Dendritic cell treated with granulocyte-macrophage colony-stimulating factor and Interleukin-4, amounts not matched to agents 40 ng/mL and 50 ng/mL, for 4 days (primary cell): Measurements from ENCODE around the gene ASB4.

Source experiments
- H3K27ac Mint-ChIP-seq: one replicate; pipeline ENCODE4 v1.8.0; 2022; ENCODE audit warnings: mild to moderate bottlenecking, mixed read lengths
- H3K27me3 Mint-ChIP-seq: one replicate; pipeline ENCODE4 v1.8.0; 2022; ENCODE audit warnings: mild to moderate bottlenecking, mixed read lengths
- H3K36me3 Mint-ChIP-seq: one replicate; pipeline ENCODE4 v1.8.0; 2022; ENCODE audit warnings: low read depth, mixed read lengths
- H3K4me1 Mint-ChIP-seq: one replicate; pipeline ENCODE4 v1.8.0; 2022; ENCODE audit warnings: low read depth, mixed read lengths
- H3K4me3 Mint-ChIP-seq: one replicate; pipeline ENCODE4 v1.8.0; 2022; ENCODE audit warnings: mild to moderate bottlenecking, moderate library complexity, mixed read lengths
- H3K9me3 Mint-ChIP-seq: one replicate; pipeline ENCODE4 v1.8.0; 2022; ENCODE audit warnings: mixed read lengths
- intact Hi-C: fragments of 100-400 bp; cut with micrococcal nuclease; formaldehyde crosslinking; loops from one replicate; pipeline ENCODE4 v1.15.0; 2022

ASB4 gene

GRCh38 chr7:95471071-95471470 lies 14.7 kb upstream of the ASB4 start:
- Mint-ChIP-seq H3K36me3 (no peaks in the 10 kb centered on the region), H3K27ac (peak overlapping the region; percentile 69), H3K4me3 (no peak overlapping the region), H3K9me3 (peaks cover 6% of the 10 kb centered on the region), H3K27me3 (peaks cover 3% of the 10 kb centered on the region), H3K4me1 (peaks cover 10% of the 10 kb centered on the region)
- intact Hi-C loops = loop anchor here (5.0 to 10.0 kb wide), 2 partner anchors 34 to 226 kb away; partner anchors contain the start of gene PON2

- intact Hi-C loops = loop anchor here (5.0 to 10.0 kb wide), 2 partner anchors 35 to 228 kb away; partner anchors contain the start of gene PON2
- Mint-ChIP-seq H3K36me3 (no peaks in the 10 kb centered on the region), H3K4me3 (no peak overlapping the region), H3K4me1 (peaks cover 10% of the 10 kb centered on the region), H3K27ac (no peak overlapping the region), H3K9me3 (no peaks in the 10 kb centered on the region), H3K27me3 (peaks cover 3% of the 10 kb centered on the region)
These were observed 13.1 kb upstream of the ASB4 start for GRCh38 chr7:95472581-95473161.

GRCh38 chr7:95473276-95473985 lies 12.3 kb upstream of the ASB4 start:
- Mint-ChIP-seq H3K27me3 (peaks cover 7% of the 10 kb centered on the region), H3K9me3 (no peaks in the 10 kb centered on the region), H3K27ac (no peak overlapping the region), H3K4me1 (peaks cover 10% of the 10 kb centered on the region), H3K36me3 (no peaks in the 10 kb centered on the region), H3K4me3 (no peak overlapping the region)
- intact Hi-C loops = loop anchor here (5.0 to 10.0 kb wide), 2 partner anchors 36 to 229 kb away; partner anchors contain the start of gene PON2

- peaks cover under 1% of the 10 kb centered on the region for H3K4me1 Mint-ChIP-seq
- intact Hi-C loops = loop anchor here (10.0 kb wide), 1 partner anchor 231 kb away; no protein-coding TSS in a partner anchor
- H3K36me3 Mint-ChIP-seq = no peaks in the 10 kb centered on the region
- H3K27me3 Mint-ChIP-seq = peaks cover 7% of the 10 kb centered on the region
- H3K27ac Mint-ChIP-seq = no peak overlapping the region
- no peaks in the 10 kb centered on the region for H3K9me3 Mint-ChIP-seq
- no peak overlapping the region for H3K4me3 Mint-ChIP-seq
These were observed 9.5 kb upstream of the ASB4 start for GRCh38 chr7:95476072-95476847.

GRCh38 chr7:95476904-95477594 lies 8.7 kb upstream of the ASB4 start:
- H3K4me3 Mint-ChIP-seq = no peak overlapping the region
- peaks cover 7% of the 10 kb centered on the region for H3K27me3 Mint-ChIP-seq
- intact Hi-C loops = loop anchor here (1.0 to 10.0 kb wide), 2 partner anchors 232 to 1028 kb away; no protein-coding TSS in a partner anchor
- H3K9me3 Mint-ChIP-seq = no peaks in the 10 kb centered on the region
- no peaks in the 10 kb centered on the region for H3K36me3 Mint-ChIP-seq
- H3K27ac Mint-ChIP-seq = no peak overlapping the region
- H3K4me1 Mint-ChIP-seq = no peaks in the 10 kb centered on the region

GRCh38 chr7:95478272-95479037 lies 7.3 kb upstream of the ASB4 start:
- H3K9me3 Mint-ChIP-seq = no peaks in the 10 kb centered on the region
- intact Hi-C loops = loop anchor here (10.0 kb wide), 1 partner anchor 234 kb away; no protein-coding TSS in a partner anchor
- no peaks in the 10 kb centered on the region for H3K4me1 Mint-ChIP-seq
- no peak overlapping the region for H3K4me3 Mint-ChIP-seq
- peaks cover 5% of the 10 kb centered on the region for H3K27me3 Mint-ChIP-seq
- no peaks in the 10 kb centered on the region for H3K36me3 Mint-ChIP-seq
- H3K27ac Mint-ChIP-seq = no peak overlapping the region

GRCh38 chr7:95479992-95480624 lies 5.6 kb upstream of the ASB4 start:
- no peaks in the 10 kb centered on the region for H3K36me3 Mint-ChIP-seq
- no peaks in the 10 kb centered on the region for H3K9me3 Mint-ChIP-seq
- H3K27ac Mint-ChIP-seq = no peak overlapping the region
- intact Hi-C loops = loop anchor here (10.0 kb wide), 1 partner anchor 235 kb away; no protein-coding TSS in a partner anchor
- H3K4me1 Mint-ChIP-seq = no peaks in the 10 kb centered on the region
- peaks cover 5% of the 10 kb centered on the region for H3K27me3 Mint-ChIP-seq
- no peak overlapping the region for H3K4me3 Mint-ChIP-seq

- Mint-ChIP-seq H3K4me3 (no peak overlapping the region), H3K4me1 (no peaks in the 10 kb centered on the region), H3K36me3 (no peaks in the 10 kb centered on the region), H3K9me3 (no peaks in the 10 kb centered on the region), H3K27ac (no peak overlapping the region), H3K27me3 (peaks cover 6% of the 10 kb centered on the region)
- intact Hi-C loops = no loop called here
These were observed 4.2 kb upstream of the ASB4 start for GRCh38 chr7:95481271-95482165.

- intact Hi-C loops = no loop called here
- Mint-ChIP-seq H3K27ac (no peak overlapping the region), H3K4me3 (no peak overlapping the region), H3K4me1 (no peaks in the 10 kb centered on the region), H3K27me3 (peaks cover 6% of the 10 kb centered on the region), H3K9me3 (no peaks in the 10 kb centered on the region), H3K36me3 (no peaks in the 10 kb centered on the region)
These were observed 3.3 kb upstream of the ASB4 start for GRCh38 chr7:95482424-95482823.

- no peaks in the 10 kb centered on the region for H3K9me3 Mint-ChIP-seq
- no peak overlapping the region for H3K27ac Mint-ChIP-seq
These were observed 4.6 kb downstream of the ASB4 start for GRCh38 chr7:95490231-95490762.

GRCh38 chr7:95491201-95491600 lies 5.5 kb downstream of the ASB4 start:
- no peak overlapping the region for H3K27ac Mint-ChIP-seq
- no peaks in the 10 kb centered on the region for H3K36me3 Mint-ChIP-seq
- no peaks in the 10 kb centered on the region for H3K4me1 Mint-ChIP-seq
- H3K9me3 Mint-ChIP-seq = no peaks in the 10 kb centered on the region
- no peak overlapping the region for H3K4me3 Mint-ChIP-seq
- peaks cover 1% of the 10 kb centered on the region for H3K27me3 Mint-ChIP-seq
- intact Hi-C loops = no loop called here

More at GRCh38 chr7:95490231-95490762, 4.6 kb downstream of the ASB4 start:
- H3K4me1 Mint-ChIP-seq = no peaks in the 10 kb centered on the region
- H3K36me3 Mint-ChIP-seq = no peaks in the 10 kb centered on the region
- no peak overlapping the region for H3K4me3 Mint-ChIP-seq
- intact Hi-C loops = no loop called here
- H3K27me3 Mint-ChIP-seq = peaks cover 3% of the 10 kb centered on the region
